GM15510 (cell line): ENCODE measurements around the gene C11orf58.

Experiments used
- POLR2A ChIP-seq: IDR thresholded peaks from 3 replicates; pipeline ENCODE4 v1.6.1; 2011; ENCODE audit warnings: borderline replicate concordance; ENCODE audit not compliant: insufficient read length; ENCODE audit errors: extremely low read depth

The C11orf58 gene

DNA sequence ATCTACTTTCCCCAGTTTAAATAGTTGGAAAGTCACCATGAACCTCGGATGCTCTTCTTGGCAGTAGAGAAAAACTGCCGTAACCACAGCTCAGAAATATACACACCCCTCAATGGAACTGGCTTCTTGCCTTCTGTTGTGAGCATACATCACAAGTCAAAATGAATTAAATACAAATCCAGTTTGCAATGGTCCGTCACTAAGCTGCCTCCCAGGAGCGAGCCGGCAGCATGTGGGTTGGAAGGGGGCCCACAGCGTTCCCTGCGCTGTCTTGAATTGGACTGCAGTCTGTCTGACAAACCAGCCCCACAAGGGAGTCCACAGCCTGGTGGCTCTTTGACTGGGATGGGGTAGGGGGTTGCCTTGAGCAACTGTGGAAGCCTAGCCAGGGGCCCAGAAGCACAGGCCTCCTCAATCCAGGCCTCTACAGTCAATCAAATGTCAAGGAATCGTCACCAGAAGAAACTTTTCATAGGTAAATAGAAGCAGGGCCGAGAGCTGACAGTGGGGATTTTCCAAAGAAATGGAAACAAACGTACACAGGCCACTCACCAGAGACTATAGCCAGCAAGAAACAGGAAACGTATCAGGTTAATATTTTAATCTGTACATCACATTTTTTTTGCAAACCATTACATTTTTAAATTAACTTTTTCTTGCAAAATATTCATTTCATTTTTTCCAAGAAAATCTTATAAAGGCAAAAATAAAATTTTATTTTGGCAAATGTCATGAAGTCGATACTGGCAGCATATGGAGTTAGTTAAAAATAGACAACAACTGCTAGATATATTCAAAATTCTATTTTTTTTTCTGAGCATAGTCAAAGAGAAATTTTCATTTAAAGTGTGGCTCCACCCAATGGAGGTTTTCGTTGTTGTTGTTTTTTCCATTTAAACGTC is 38.5 kb downstream of the C11orf58 start:
- TF ChIP-seq POLR2A: no peak

DNA sequence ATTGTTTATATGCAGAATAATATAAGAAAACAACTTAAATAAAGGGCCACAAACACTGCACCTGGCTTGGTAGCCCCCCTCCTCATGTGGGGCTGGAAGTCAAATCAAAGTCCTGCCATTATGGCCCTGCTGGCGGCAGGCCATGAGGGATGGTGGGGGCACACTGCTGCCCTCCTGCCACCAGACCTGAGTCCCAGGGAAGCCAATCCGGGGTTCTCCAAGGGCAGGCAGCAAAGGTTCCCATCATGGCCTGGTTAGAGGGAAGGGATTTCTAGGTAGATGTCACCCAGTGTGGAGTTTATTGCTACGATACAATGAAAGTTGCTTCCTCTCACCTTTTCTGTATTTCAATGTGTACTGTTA is 39.1 kb downstream of the C11orf58 start:
- no peak for TF ChIP-seq POLR2A

DNA sequence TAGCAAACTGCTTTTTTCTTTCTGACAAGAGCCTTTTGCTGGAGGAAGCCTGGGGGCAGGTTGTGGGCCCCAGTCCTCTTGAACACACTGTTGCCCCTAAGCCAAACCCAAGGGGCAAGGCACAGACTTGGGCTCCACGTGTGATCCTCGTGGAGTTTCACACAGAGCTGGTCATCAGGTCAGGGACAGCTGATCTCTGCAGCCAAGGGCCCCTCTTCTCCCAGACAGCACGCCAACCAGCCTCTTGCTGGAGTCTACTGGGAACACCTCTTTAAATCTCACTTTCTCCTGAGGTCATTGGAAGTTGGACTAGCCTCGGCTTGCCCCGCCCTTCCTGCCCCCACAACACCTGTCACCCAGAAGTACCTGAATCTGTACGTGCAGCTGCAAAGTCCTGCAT is 39.8 kb downstream of the C11orf58 start:
- no peak for TF ChIP-seq POLR2A

DNA sequence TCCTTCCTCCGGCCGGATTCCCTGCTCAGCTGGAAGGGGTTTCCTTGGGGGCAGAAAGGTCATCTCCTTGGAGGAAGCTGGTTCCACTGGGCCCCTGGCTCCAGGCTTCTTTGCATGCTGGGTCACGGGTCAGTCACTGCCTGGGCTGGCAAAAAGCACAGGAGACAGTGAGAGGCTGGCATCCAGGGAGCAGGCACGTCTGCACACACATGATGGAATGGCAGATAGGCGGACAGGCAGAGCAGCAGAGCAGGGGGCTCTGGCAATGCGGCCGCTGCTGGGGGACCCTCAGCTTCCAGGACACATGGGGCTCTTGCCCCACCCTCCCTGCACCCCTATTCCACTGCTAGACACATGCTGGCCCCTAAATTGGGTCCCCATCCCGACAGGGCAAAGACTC is 40.4 kb downstream of the C11orf58 start:
- no peak for TF ChIP-seq POLR2A

DNA sequence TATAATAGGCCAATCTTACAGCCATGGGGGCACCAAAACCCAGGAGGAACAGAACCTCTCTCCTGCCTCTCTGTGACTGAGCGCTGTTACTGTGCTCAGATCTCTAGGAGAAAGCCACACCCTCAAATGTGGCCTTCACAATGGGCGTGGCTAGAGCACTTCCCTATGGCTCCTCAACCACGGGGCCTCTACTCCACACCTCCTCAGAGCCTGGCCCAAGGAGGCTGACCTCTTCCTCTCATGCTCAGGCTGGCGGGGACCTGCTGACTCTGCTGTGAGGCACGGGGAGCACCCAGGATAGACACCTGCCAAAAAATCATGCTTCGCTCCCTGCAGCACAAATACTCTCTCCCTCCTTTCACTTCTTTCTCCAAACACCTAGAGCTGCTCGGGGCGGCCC is 41.0 kb downstream of the C11orf58 start:
- TF ChIP-seq POLR2A: no peak

DNA sequence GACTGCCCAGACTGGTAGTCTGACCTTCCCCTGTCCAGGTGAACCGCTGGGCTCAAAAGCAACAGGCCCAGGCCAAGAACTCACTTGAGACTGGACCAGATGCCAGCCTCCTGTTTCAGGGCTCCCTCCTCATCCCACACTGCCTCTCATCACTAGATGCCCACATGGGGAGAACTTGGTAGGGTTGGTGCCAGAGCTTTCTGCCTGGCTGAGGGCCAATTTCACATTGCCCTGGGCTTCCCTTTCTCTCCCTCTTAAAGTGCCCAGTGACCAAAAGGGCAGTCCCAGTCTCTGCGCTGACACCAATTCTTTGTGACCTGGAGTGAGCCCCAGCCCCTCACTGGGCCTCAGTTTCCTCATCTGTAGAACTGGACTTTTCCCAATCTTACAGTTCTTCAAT is 41.7 kb downstream of the C11orf58 start:
- TF ChIP-seq POLR2A: no peak

DNA sequence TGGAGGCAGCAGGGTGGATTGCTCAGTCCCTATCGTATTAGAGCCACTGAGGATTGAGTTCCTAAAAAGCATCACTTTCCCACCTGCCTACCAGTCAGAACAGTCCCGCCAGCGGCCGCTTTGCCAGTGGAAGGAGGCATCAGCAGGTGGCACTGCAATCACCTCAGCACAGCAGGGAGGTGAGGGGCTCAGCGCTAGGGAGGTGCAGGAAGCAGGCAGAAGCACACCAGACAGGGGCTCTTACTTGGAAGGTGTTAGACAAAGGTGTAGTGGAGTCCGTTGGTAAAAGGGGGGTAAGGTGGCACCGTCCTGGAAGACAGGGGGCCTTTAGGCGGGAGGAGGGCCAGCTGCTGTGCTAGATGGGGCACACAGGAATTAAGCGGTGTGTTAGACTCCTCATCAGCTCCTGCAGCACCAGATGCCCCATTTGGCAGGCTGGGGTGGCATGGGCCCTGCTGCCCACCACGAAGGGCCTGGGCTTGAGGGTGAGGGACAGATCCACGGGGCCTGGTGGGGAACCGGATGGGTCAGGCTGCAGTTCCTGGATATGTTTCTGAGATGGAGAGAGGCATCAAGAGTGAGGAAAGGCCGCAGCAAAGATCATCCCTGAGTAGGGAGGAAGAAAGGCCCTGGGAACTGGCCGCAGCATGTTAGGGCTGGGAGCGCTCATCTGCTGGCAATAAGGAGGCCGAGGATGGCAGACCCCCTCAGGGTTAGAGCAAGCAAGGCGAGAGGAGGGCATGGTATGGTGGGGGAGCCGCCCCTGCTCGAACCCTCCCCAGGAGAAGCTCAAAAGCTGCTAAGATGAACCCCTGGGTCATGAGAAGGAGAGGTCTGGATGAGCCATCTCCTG is 42.5 kb downstream of the C11orf58 start:
- TF ChIP-seq POLR2A: no peak

DNA sequence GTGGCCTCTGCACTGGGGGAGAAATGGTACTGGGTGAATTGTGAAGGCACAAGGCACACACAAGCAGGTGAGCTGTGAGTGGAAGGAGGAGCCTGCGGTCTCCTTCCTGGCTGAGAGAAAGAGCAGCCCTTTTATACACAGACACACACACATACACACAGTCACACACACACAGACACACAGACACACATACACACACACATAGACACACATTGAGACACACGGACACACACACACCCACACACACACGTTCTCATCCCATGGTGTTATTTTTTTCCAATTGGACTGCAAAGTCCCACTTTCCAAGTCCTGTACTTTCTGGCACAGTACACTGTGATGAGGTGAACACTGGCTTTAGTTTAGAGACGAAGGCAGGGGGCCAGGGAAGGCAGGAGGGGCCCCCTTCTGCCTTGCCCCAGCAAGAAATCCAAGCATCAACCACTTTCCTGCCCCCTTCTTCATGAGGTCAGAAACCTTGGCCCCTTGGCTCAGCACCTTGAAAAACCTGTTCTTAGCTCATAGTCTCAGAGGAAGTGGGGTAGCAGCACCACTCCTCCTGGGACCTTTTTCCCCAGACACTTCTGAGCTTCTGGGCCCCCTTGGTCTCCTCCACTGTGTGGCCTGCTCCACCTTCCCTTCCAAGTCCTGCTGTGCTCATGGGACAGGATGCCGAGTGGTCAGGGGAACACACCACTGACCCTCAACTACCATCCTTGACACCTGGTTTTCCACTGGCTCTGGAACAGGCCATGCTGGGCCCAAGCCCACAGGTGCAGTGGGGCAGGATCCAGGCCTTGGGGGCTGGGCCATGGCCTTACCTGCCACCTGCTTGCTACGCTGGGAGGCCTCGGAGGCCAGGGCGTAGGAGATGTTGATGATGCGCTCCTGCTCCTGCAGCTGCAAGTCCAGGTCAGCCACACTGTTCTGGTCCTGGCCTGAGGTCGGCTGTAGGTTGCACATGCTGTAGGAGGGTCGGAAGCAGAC is 43.8 kb downstream of the C11orf58 start:
- TF ChIP-seq POLR2A: no peak

DNA sequence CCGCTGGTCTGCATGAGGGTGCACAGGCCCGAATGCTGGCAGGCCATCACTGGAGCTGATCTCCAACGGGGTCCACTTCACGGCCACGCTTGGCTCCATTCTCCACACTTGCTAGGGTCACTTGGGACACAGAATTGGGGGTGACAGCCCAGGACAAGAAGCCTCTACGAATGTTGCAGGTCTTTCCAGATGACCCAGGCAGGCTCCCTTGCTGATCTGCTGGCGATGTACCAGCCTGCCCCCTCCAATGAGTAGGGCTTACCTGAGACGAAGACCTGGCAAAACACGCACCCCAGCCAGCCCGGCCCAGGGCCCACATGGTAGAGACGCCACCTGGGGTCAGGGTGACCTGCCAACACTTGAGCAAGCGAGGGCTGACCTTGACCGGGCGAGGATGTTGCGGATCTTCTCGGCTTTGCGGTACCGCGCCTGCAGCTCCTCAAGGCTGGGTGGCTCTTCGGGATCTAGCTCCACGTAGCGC is 44.9 kb downstream of the C11orf58 start:
- TF ChIP-seq POLR2A: no peak

DNA sequence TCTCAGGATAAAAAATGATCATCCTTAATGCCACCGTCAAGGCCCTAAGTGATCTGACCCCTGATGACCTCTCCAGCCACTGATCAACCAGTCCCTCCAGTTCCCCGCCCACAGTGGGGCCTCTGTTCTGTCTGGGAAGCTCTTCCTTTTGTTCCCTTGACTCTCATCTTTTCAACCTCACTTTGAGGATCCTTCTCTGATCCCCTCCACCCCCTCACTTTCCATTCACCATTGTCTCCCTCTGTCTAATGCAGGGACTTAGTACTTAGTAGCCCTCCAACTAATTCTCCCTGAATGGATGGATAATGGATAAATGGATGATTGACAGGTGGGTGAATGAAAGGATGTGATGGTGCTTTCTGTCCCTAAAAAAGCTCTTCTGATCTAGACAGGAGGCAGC is 45.6 kb downstream of the C11orf58 start:
- TF ChIP-seq POLR2A: no peak

DNA sequence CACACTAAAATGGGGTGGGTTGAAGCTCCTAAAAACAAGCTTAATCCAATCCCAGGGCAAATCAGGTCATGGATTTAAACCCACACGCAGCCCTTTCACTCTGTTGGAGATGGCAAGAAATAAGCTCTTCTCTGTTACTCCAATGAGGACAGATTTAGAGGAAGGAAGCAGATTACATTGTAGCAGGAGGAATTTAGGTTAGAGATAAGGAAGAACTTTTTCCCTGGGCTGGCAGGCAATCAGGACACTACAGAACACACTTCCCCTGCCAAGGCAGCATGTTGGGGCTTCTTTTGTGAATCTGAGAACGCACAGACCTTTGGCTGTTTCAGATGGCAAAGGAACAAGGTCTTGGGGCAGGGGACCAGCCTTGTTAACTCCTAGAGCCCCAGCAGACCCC is 46.2 kb downstream of the C11orf58 start:
- TF ChIP-seq POLR2A: no peak

DNA sequence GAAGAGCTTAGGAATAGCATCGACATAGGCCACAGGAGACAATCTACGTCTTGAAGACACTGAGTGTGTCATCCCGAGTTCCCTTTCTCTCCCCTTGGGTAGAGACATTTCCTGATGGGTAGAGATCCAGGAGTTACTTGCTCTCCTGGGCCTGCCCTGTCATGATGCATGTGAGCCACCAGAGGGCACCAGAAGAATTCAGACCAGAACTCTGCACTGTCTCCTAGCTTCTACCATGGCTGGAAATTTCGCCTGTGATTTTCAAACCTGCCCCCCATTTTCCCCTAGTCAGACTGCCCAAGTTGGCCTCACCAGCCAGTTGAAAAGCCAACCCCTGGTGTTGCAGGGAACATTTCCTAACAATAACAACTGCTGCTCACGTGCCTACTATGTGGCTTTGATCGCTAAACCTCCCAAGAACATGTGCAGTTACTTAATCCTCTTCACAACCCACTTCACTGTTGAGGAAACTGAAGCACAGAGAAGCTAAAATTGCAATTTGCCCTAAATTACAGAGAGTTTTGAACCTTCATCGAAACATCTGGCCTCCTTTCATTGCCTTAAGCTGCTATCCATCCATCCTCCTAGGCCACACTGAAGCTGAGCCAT is 47.2 kb downstream of the C11orf58 start:
- no peak for TF ChIP-seq POLR2A

DNA sequence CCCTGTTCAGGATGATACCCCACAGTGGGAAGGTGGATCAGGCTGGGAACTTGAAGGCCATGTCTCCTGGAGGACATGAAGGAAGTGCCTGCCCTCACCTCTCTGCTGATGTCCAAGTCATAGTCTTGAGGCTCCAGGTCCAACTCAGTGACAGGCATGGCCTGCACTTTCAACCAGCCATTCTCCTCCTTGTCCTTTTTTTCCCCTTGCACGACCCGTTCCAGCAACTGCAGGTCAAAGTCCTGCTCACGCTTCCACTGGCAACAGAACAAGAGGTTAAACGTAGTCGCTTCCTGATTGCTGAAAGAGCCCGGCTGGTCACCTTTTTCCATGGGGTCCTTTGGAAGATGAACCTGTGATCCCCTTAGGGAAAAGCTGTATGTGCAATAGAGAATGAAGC is 47.7 kb downstream of the C11orf58 start:
- no peak for TF ChIP-seq POLR2A
